ENCODE results near the gene NOL4L. TPM values are rescaled to one million over a fixed set of nuclear protein-coding genes. Genes with fewer than 3 reads are reported as not detected.

NOL4L gene
- total and polyA plus RNA-seq, 2 donors (not counting 3 experiments of a cell fraction or from before 2014, with no cell fraction given) = 55.2 to 79.6 TPM

DNA sequence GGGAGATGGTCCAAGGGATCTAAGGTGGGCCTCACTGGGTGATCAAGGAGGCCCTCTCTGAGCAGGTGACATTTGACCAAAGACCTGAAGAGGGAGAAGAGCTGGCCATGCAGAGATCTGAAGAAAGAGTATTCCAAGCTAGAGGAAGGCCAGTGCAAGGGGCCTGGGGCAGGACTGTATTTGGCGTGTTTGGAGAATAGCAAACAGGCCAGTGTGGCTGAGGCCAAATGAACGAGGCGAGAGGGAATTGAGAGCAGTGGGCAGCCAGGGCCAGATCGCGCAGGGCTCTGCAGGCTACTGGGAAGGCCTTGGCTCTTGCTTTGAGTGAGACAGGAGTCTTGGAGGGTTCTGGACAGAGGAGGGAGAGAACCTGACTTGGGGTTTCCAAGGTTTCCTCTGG is 9.3 kb downstream of the NOL4L start:
- dilution Hi-C loops (cut with MboI; ENCODE audit: extremely low pct_ligation_motif_present, low sequenced_read_pairs) (no loop called here), intact Hi-C loops (cut with micrococcal nuclease) (no loop called here)
- Histone ChIP-seq H3K27ac (ENCODE audit: insufficient read depth, low read depth, low read length) (no peak overlapping the region), H3K9me1 (replicated peaks; ENCODE audit: control insufficient read depth, extremely low read depth, insufficient read depth, low read length) (no peaks in the 10 kb centered on the region), H3K4me3 (replicated peaks in 1 of 3; ENCODE audit: insufficient read depth in 1 of 3, low read depth in 1 of 3, low read length in 3 of 3) (no peak overlapping the region), H4K20me1 (replicated peaks; ENCODE audit: control insufficient read depth, extremely low read depth, insufficient read depth, low read length) (no peaks in the 10 kb centered on the region), H3K4me1 (ENCODE audit: control insufficient read depth, extremely low read depth, insufficient read depth, low read length) (peaks cover 3% of the 10 kb centered on the region), H3K79me2 (ENCODE audit: control insufficient read depth, insufficient read depth, low read length) (no peaks in the 10 kb centered on the region), H2AFZ (ENCODE audit: low read depth, low read length) (no peak overlapping the region), H3K27me3 (ENCODE audit: control insufficient read depth in 2 of 2, insufficient read depth in 2 of 2, low read length in 2 of 2) (no peaks in the 10 kb centered on the region), H3K9me3 (replicated peaks; ENCODE audit: control insufficient read depth, insufficient read depth, low read length) (no peaks in the 10 kb centered on the region), H3K36me3 (ENCODE audit: control insufficient read depth in 2 of 2, extremely low read depth in 1 of 2, insufficient read depth in 2 of 2, low read length in 2 of 2) (no peaks in the 10 kb centered on the region), H3K9ac (replicated peaks; ENCODE audit: extremely low read depth, insufficient read depth, low read length) (no peak overlapping the region), H3K4me2 (ENCODE audit: insufficient read depth, low read length) (no peak overlapping the region)
- DNase-seq (ENCODE audit: low read depth, low spot score) (no peak), FAIRE-seq (no peak)
- no TSS peak for BruUV-seq (replicated peaks)
- POLR2A ChIA-PET = no interaction called here
- TF ChIP-seq MYC (IDR thresholded peaks at IDR 0.05; ENCODE audit: low read depth, low read length) = no peak
- no peak for TF ChIP-seq GATA2 (IDR thresholded peaks at IDR 0.05; ENCODE audit: insufficient read depth, insufficient read length, low read depth, low read length)
- TF ChIP-seq FOS (IDR thresholded peaks at IDR 0.05; ENCODE audit: borderline replicate concordance, insufficient read depth, low read length) = no peak
- TF ChIP-seq POLR2A (IDR thresholded peaks at IDR 0.05; ENCODE audit: low read depth, low read length) = no peak
- no peak for TF ChIP-seq POLR2AphosphoS5 (IDR thresholded peaks at IDR 0.05; ENCODE audit: insufficient read depth, low read depth, low read length)
- TF ChIP-seq, protein P1, sequence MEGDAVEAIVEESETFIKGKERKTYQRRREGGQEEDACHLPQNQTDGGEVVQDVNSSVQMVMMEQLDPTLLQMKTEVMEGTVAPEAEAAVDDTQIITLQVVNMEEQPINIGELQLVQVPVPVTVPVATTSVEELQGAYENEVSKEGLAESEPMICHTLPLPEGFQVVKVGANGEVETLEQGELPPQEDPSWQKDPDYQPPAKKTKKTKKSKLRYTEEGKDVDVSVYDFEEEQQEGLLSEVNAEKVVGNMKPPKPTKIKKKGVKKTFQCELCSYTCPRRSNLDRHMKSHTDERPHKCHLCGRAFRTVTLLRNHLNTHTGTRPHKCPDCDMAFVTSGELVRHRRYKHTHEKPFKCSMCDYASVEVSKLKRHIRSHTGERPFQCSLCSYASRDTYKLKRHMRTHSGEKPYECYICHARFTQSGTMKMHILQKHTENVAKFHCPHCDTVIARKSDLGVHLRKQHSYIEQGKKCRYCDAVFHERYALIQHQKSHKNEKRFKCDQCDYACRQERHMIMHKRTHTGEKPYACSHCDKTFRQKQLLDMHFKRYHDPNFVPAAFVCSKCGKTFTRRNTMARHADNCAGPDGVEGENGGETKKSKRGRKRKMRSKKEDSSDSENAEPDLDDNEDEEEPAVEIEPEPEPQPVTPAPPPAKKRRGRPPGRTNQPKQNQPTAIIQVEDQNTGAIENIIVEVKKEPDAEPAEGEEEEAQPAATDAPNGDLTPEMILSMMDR (IDR thresholded peaks at IDR 0.05; ENCODE audit: extremely low read depth in 1 of 2, insufficient read depth in 1 of 2, low read depth in 1 of 2, low read length in 2 of 2) = no peak
- TF ChIP-seq EZH2 (IDR thresholded peaks at IDR 0.05; ENCODE audit: borderline replicate concordance, low read depth, low read length, severe bottlenecking) = no peak
- no peak for TF ChIP-seq JUN (IDR thresholded peaks at IDR 0.05; ENCODE audit: borderline replicate concordance, insufficient read depth, insufficient read length, low read depth)
- CTCF ChIA-PET = interaction anchor here (0.8 kb wide), 1 partner anchor 19 kb away, joined by 3 read pairs; no protein-coding TSS in a partner anchor

Data from endothelial cell of umbilical vein (primary cell).